Measurements from ENCODE around the gene PDE8A. TPM values are rescaled to one million over a fixed set of nuclear protein-coding genes. Genes with fewer than 3 reads are reported as not detected.

The PDE8A gene
- total and polyA plus RNA-seq, 2 of the 13 experiments (the other 11 are each of a cell fraction or from before 2014, with no cell fraction given) = 26.3 to 48.5 TPM

GRCh38 chr15:85025516-85026251 lies 44.0 kb downstream of the PDE8A start:
- H3K4me3 ChIP-seq (replicated peaks in 1 of 3; ENCODE audit: insufficient read depth in 1 of 3, low read depth in 2 of 3, low read length in 3 of 3) = no peak overlapping the region; a peak in 1 of 6 replicates
- peak; percentile 13; the same call in 1 of the 3 replicates for ATAC-seq
- peak overlapping the region; percentile 48; the same call in 1 of the 2 replicates for H3K4me2 ChIP-seq (ENCODE audit: low read depth, low read length)
- no peak overlapping the region for H2AFZ ChIP-seq (ENCODE audit: low read length)
- no peak for DNase-seq (ENCODE audit: low spot score)
- H3K27me3 ChIP-seq (ENCODE audit: control insufficient read depth in 1 of 2, insufficient read depth in 2 of 2, low read length in 2 of 2) = no peaks in the 10 kb centered on the region
- no peaks in the 10 kb centered on the region for H3K9me3 ChIP-seq (ENCODE audit: low read length)
- H3K79me2 ChIP-seq (ENCODE audit: insufficient read depth, low read length) = peaks cover 95% of the 10 kb centered on the region
- no peak overlapping the region for H3K9ac ChIP-seq (ENCODE audit: insufficient read depth, low read depth, low read length)
- peaks cover 78% of the 10 kb centered on the region for H3K4me1 ChIP-seq (ENCODE audit: insufficient read depth, low read length)
- ChIA-PET POLR2A (no interaction called here), CTCF (ENCODE audit: low intra/inter-chr PET ratio, low total read pairs) (no interaction called here)
- in situ Hi-C loops (cut with HindIII; ENCODE audit: extremely low pct_ligation_motif_present, low pct_unique_long_range_greater_than_20kb) = no loop called here
- BruUV-seq (replicated peaks) = no TSS peak
- peak overlapping the region; percentile 26 for H3K27ac ChIP-seq (ENCODE audit: extremely low read length, insufficient read depth, low read length)
- no peaks in the 10 kb centered on the region; the same call in 1 of the 2 replicates for H4K20me1 ChIP-seq (ENCODE audit: insufficient read depth, low read length)
- no peaks in the 10 kb centered on the region for H3K36me3 ChIP-seq (replicated peaks in 1 of 2; ENCODE audit: control insufficient read depth in 1 of 2, insufficient read depth in 2 of 2, low read length in 2 of 2)
- intact Hi-C loops (cut with micrococcal nuclease; ENCODE audit: unreplicated experiment) = no loop called here
- FAIRE-seq = peak; percentile 37
- 46% methylated on average over 4 of the region's 4 CpGs for WGBS (ENCODE audit: low lambda C conversion rate)
- peak; percentile 56; the same call in 1 of the 2 replicates for TF ChIP-seq SOX5 (CRISPR knock-in tag; IDR thresholded peaks at IDR 0.05; ENCODE audit: borderline replicate concordance)
- TF ChIP-seq HNF4G (IDR thresholded peaks at IDR 0.05; ENCODE audit: borderline replicate concordance, low read depth, low read length) = peak; percentile 38; the same call in 1 of the 2 replicates
- TF ChIP-seq HNF4G (CRISPR knock-in tag; IDR thresholded peaks at IDR 0.05; ENCODE audit: borderline replicate concordance, low read depth) = no peak
- no peak for TF ChIP-seq CEBPZ (IDR thresholded peaks at IDR 0.05; ENCODE audit: low read length)
- TF ChIP-seq SRF (IDR thresholded peaks at IDR 0.05; ENCODE audit: low read depth, low read length) = peak; percentile 53; the same call in 1 of the 2 replicates
- peak; percentile 60 for TF ChIP-seq NR2F6 (IDR thresholded peaks at IDR 0.05)
- TF ChIP-seq NR2F6 (CRISPR knock-in tag; IDR thresholded peaks at IDR 0.05) = peak; percentile 39; the same call in 1 of the 2 replicates
- no peak for TF ChIP-seq ZNF530 (CRISPR knock-in tag; IDR thresholded peaks at IDR 0.05; ENCODE audit: low read depth)
- TF ChIP-seq SOX6 (IDR thresholded peaks at IDR 0.05) = no peak
- peak; percentile 35; the same call in 1 of the 2 replicates for TF ChIP-seq SOX6 (CRISPR knock-in tag; IDR thresholded peaks at IDR 0.05)
- TF ChIP-seq CREB1 (IDR thresholded peaks at IDR 0.05) = no peak
- TF ChIP-seq CREB1 (CRISPR knock-in tag; IDR thresholded peaks at IDR 0.05) = 0 out of 2 replicates have a peak, but pooled peaks have one; percentile 18
- TF ChIP-seq HNF4A (CRISPR knock-in tag; IDR thresholded peaks at IDR 0.05) = peak; percentile 36; the same call in 1 of the 2 replicates
- TF ChIP-seq ZNF605 (CRISPR knock-in tag; IDR thresholded peaks at IDR 0.05) = 0 out of 2 replicates have a peak, but pooled peaks have one; percentile 6
- 0 out of 2 replicates have a peak, but pooled peaks have one; percentile 4 for TF ChIP-seq FOXP4 (CRISPR knock-in tag; IDR thresholded peaks at IDR 0.05)
- TF ChIP-seq ZNF816 (CRISPR knock-in tag; IDR thresholded peaks at IDR 0.05; ENCODE audit: borderline replicate concordance) = no peak
- TF ChIP-seq SOX13 (IDR thresholded peaks at IDR 0.05) = no peak
- TF ChIP-seq SOX13 (CRISPR knock-in tag; conservative IDR thresholded peaks at IDR 0.05 in 1 of 2, IDR thresholded peaks at IDR 0.05 in 1 of 2) = peak in 1 of 2 experiments; percentile 65; a peak in 2 of 4 replicates
- 0 out of 2 replicates have a peak, but pooled peaks have one; percentile 28 for TF ChIP-seq SAP130 (CRISPR knock-in tag; IDR thresholded peaks at IDR 0.05; ENCODE audit: low read depth)
- TF ChIP-seq ZNF121 (CRISPR knock-in tag; IDR thresholded peaks at IDR 0.05) = no peak
